Ishikawa (cell line): ENCODE results near the gene CYTL1.

Source experiments
- CEBPB ChIP-seq: IDR thresholded peaks from 2 replicates; pipeline ENCODE4 v1.6.1; 2012
- CREB1 ChIP-seq: IDR thresholded peaks from 2 replicates; pipeline ENCODE4 v1.6.1; 2012; ENCODE audit warnings: low read depth
- EGR1 ChIP-seq: IDR thresholded peaks from 2 replicates; pipeline ENCODE4 v1.6.1; 2012
- EP300 ChIP-seq: IDR thresholded peaks from 2 replicates; pipeline ENCODE4 v1.6.1; 2012; ENCODE audit warnings: borderline replicate concordance
- FOXM1 ChIP-seq: IDR thresholded peaks from 2 replicates; pipeline ENCODE4 v1.6.1; 2012; ENCODE audit warnings: low read depth, borderline replicate concordance
- MAX ChIP-seq: IDR thresholded peaks from 2 replicates; pipeline ENCODE4 v1.6.1; 2012
- NFIC ChIP-seq: IDR thresholded peaks from 2 replicates; pipeline ENCODE4 v1.6.1; 2012
- RAD21 ChIP-seq: IDR thresholded peaks from 2 replicates; pipeline ENCODE4 v1.6.1; 2012; ENCODE audit warnings: low read depth
- REST ChIP-seq: IDR thresholded peaks from 2 replicates; pipeline ENCODE4 v1.6.1; 2012; ENCODE audit warnings: low read depth, mild to moderate bottlenecking
- TAF1 ChIP-seq: IDR thresholded peaks from 2 replicates; pipeline ENCODE4 v1.6.1; 2012; ENCODE audit warnings: low read depth, mild to moderate bottlenecking
- TCF12 ChIP-seq: IDR thresholded peaks from 2 replicates; pipeline ENCODE4 v1.6.1; 2012; ENCODE audit warnings: low read depth
- TEAD4 ChIP-seq: IDR thresholded peaks from 2 replicates; pipeline ENCODE4 v1.6.1; 2012
- USF1 ChIP-seq: IDR thresholded peaks from 2 replicates; pipeline ENCODE4 v1.6.1; 2012
- YY1 ChIP-seq: IDR thresholded peaks from 2 replicates; pipeline ENCODE4 v1.6.1; 2012; ENCODE audit warnings: low read depth
- ZBTB7A ChIP-seq: IDR thresholded peaks from 2 replicates; pipeline ENCODE4 v1.6.1; 2012; ENCODE audit warnings: low read depth

Gene CYTL1

GRCh38 chr4:4986841-4987240, 32.4 kb downstream of the CYTL1 start:
- no peak for TF ChIP-seq TAF1
- no peak for TF ChIP-seq CEBPB
- no peak for TF ChIP-seq TEAD4
- TF ChIP-seq CREB1, result no peak
- TF ChIP-seq ZBTB7A, result no peak
- no peak for TF ChIP-seq MAX
- TF ChIP-seq RAD21, result no peak
- no peak for TF ChIP-seq EGR1

- TF ChIP-seq RAD21 (peak; percentile 27; the same call in 1 of the 2 replicates), TCF12 (no peak)
Measured at GRCh38 chr4:4985844-4986243, 33.4 kb downstream of the CYTL1 start.

GRCh38 chr4:4985036-4985435, 34.2 kb downstream of the CYTL1 start:
- TF ChIP-seq EGR1 (no peak), YY1 (no peak), TEAD4 (no peak), CEBPB (no peak), NFIC (no peak), FOXM1 (no peak), EP300 (no peak), ZBTB7A (no peak), RAD21 (no peak), MAX (no peak)

GRCh38 chr4:4984186-4984585, 35.1 kb downstream of the CYTL1 start:
- TF ChIP-seq EGR1, result no peak
- no peak for TF ChIP-seq TEAD4
- TF ChIP-seq TAF1, result no peak
- no peak for TF ChIP-seq EP300
- no peak for TF ChIP-seq TCF12
- no peak for TF ChIP-seq FOXM1
- TF ChIP-seq CEBPB, result no peak
- no peak for TF ChIP-seq REST
- TF ChIP-seq YY1, result no peak
- TF ChIP-seq USF1, result no peak
- no peak for TF ChIP-seq NFIC
- no peak for TF ChIP-seq RAD21
- no peak for TF ChIP-seq MAX
- no peak for TF ChIP-seq CREB1
- TF ChIP-seq ZBTB7A, result no peak

GRCh38 chr4:4981827-4982226, 37.4 kb downstream of the CYTL1 start:
- no peak for TF ChIP-seq FOXM1
- TF ChIP-seq EP300, result no peak
- TF ChIP-seq MAX, result no peak
- TF ChIP-seq TEAD4, result no peak
- no peak for TF ChIP-seq TCF12
- no peak for TF ChIP-seq CEBPB
- no peak for TF ChIP-seq NFIC
- TF ChIP-seq REST, result no peak
- TF ChIP-seq TAF1, result no peak
- no peak for TF ChIP-seq RAD21

- no peak for TF ChIP-seq USF1
- no peak for TF ChIP-seq MAX
- no peak for TF ChIP-seq NFIC
- no peak for TF ChIP-seq EGR1
- no peak for TF ChIP-seq CEBPB
- no peak for TF ChIP-seq FOXM1
- TF ChIP-seq ZBTB7A, result no peak
- no peak for TF ChIP-seq REST
- no peak for TF ChIP-seq RAD21
- no peak for TF ChIP-seq TEAD4
Measured at GRCh38 chr4:4981427-4981826, 37.8 kb downstream of the CYTL1 start.
